IMR-90 (cell line): ENCODE results near the gene MAP3K5. TPM values are rescaled to one million over a fixed set of nuclear protein-coding genes. Genes with fewer than 3 reads are reported as not detected.

ENCODE experiments used
- ATAC-seq: fragments of 200-7000 bp; cut with Tn5 transposase; 2 replicates; pipeline ENCODE4 v1.9.1; 2020; ENCODE audit warnings: low read depth, mild to moderate bottlenecking, moderate library complexity
- BruUV-seq: library from RNA; stranded (reverse); fragments of 400-500 nt; replicated peaks from 2 replicates; lab custom pipeline; 2021; lab: Mats Ljungman, UMichigan
- CTCF ChIA-PET: fragments of 300-600 bp; formaldehyde crosslinking; extraction: SDS; loops from one replicate; lab custom pipeline; 2021; ENCODE audit warnings: antibody characterized with exemption; lab: Yijun Ruan, JAX
- POLR2A ChIA-PET: fragments of 300-600 bp; sonication (Branson Sonifier 250); formaldehyde crosslinking; loops from one replicate; lab custom pipeline; 2022; ENCODE audit warnings: antibody characterized with exemption; ENCODE audit not compliant: unreplicated experiment; lab: Charles Lee
- DNase-seq: peaks from one replicate; pipeline ENCODE4 v3.0.0; 2013
- H2AFZ ChIP-seq: replicated peaks from 2 replicates; pipeline ENCODE3; 2013; ENCODE audit warnings: low read length, mild to moderate bottlenecking; ENCODE audit not compliant: poor library complexity
- H2AK5ac ChIP-seq: 2 replicates; pipeline ENCODE4 v1.6.1; 2013; ENCODE audit warnings: low read depth, low read length, inconsistent platforms
- H2AK9ac ChIP-seq: replicated peaks from 2 replicates; pipeline ENCODE3; 2013; ENCODE audit warnings: mild to moderate bottlenecking, low read depth, low read length, moderate library complexity; ENCODE audit not compliant: poor library complexity
- H2BK120ac ChIP-seq: 2 replicates; pipeline ENCODE4 v1.6.1; 2013; ENCODE audit warnings: low read depth, low read length, inconsistent platforms
- H2BK15ac ChIP-seq: 3 replicates; pipeline ENCODE4 v1.6.1; 2013; ENCODE audit warnings: low read depth, low read length, inconsistent platforms
- H2BK20ac ChIP-seq: 2 replicates; pipeline ENCODE4 v1.6.1; 2013; ENCODE audit warnings: low read depth, mild to moderate bottlenecking, inconsistent platforms, low read length, moderate library complexity
- H2BK5ac ChIP-seq: 2 replicates; pipeline ENCODE4 v1.6.1; 2013; ENCODE audit warnings: mild to moderate bottlenecking, low read depth, low read length, inconsistent platforms; ENCODE audit not compliant: poor library complexity, severe bottlenecking
- H3K14ac ChIP-seq: replicated peaks from 2 replicates; pipeline ENCODE4 v1.6.1; 2013; ENCODE audit warnings: low read depth, low read length, inconsistent platforms
- H3K18ac ChIP-seq: 2 replicates; pipeline ENCODE4 v1.6.1; 2013; ENCODE audit warnings: low read depth, low read length, control low read depth
- H3K23ac ChIP-seq: 2 replicates; pipeline ENCODE4 v1.6.1; 2013; ENCODE audit warnings: low read depth, low read length, inconsistent platforms
- H3K27ac ChIP-seq: 2 replicates; pipeline ENCODE4 v1.5.1; 2013; ENCODE audit warnings: mild to moderate bottlenecking, control low read depth, low read length; ENCODE audit not compliant: insufficient read depth
- H3K27me3 ChIP-seq: 2 replicates; pipeline ENCODE4 v1.6.1; 2013; ENCODE audit warnings: low read length; ENCODE audit not compliant: control insufficient read depth, insufficient read depth
- H3K36me3 ChIP-seq: 2 replicates; pipeline ENCODE4 v1.6.1; 2013; ENCODE audit warnings: low read length, mixed read lengths; ENCODE audit not compliant: control insufficient read depth, insufficient read depth
- H3K4ac ChIP-seq: 2 replicates; pipeline ENCODE4 v1.6.1; 2013; ENCODE audit warnings: low read depth, low read length, inconsistent platforms
- H3K4me1 ChIP-seq: 2 replicates; pipeline ENCODE4 v1.6.1; 2013; ENCODE audit warnings: low read length, mixed read lengths; ENCODE audit not compliant: control insufficient read depth, insufficient read depth
- H3K4me2 ChIP-seq: 2 replicates; pipeline ENCODE4 v1.6.1; 2013; ENCODE audit warnings: low read depth, mild to moderate bottlenecking, control low read depth, low read length, moderate library complexity
- H3K4me3 ChIP-seq: 2 replicates; pipeline ENCODE4 v1.5.1; 2013; ENCODE audit warnings: low read depth, mild to moderate bottlenecking, control low read depth, low read length, moderate library complexity; ENCODE audit not compliant: insufficient read depth
- H3K56ac ChIP-seq: 2 replicates; pipeline ENCODE4 v1.6.1; 2013; ENCODE audit warnings: low read length, inconsistent platforms; ENCODE audit not compliant: insufficient read depth; ENCODE audit errors: extremely low read depth
- H3K79me1 ChIP-seq, 2 experiments: 2 replicates each; pipeline ENCODE4 v1.6.1; 2013; ENCODE audit warnings: low read length in 2 of 2, inconsistent platforms in 1 of 2, low read depth in 1 of 2
- H3K9ac ChIP-seq: 2 replicates; pipeline ENCODE4 v1.6.1; 2013; ENCODE audit warnings: low read depth, low read length, control low read depth
- H3K9me1 ChIP-seq: 2 replicates; pipeline ENCODE4 v1.6.1; 2013; ENCODE audit warnings: low read length, inconsistent platforms; ENCODE audit not compliant: insufficient read depth
- H3K9me3 ChIP-seq: 2 replicates; pipeline ENCODE4 v1.6.1; 2013; ENCODE audit warnings: low read length; ENCODE audit not compliant: control insufficient read depth, insufficient read depth
- H4K20me1 ChIP-seq: 2 replicates; pipeline ENCODE4 v1.6.1; 2013; ENCODE audit warnings: low read length, inconsistent platforms; ENCODE audit not compliant: insufficient read depth
- H4K5ac ChIP-seq: 2 replicates; pipeline ENCODE4 v1.6.1; 2013; ENCODE audit warnings: mild to moderate bottlenecking, low read depth, low read length, control low read depth
- H4K8ac ChIP-seq, 2 experiments: 2 replicates each; pipeline ENCODE4 v1.6.1; 2013; ENCODE audit warnings: low read depth in 2 of 2, low read length in 2 of 2, control low read depth in 1 of 2, inconsistent platforms in 1 of 2
- H4K91ac ChIP-seq: 2 replicates; pipeline ENCODE4 v1.6.1; 2013; ENCODE audit warnings: low read depth, low read length, inconsistent platforms; ENCODE audit not compliant: insufficient read depth
- CEBPB ChIP-seq: IDR thresholded peaks from 2 replicates; pipeline ENCODE4 v1.6.1; 2012; ENCODE audit warnings: low read depth, low read length, improper control_type of control experiment
- FOS ChIP-seq: fragments of 150-350 bp; IDR thresholded peaks from 2 replicates; pipeline ENCODE4 v1.6.1; 2016; ENCODE audit warnings: low read depth, low read length
- MAFK ChIP-seq: IDR thresholded peaks from 2 replicates; pipeline ENCODE4 v1.6.1; 2012; ENCODE audit warnings: low read depth, low read length, improper control_type of control experiment
- MXI1 ChIP-seq: IDR thresholded peaks from 2 replicates; pipeline ENCODE4 v1.6.1; 2012; ENCODE audit warnings: low read depth, mild to moderate bottlenecking, low read length, moderate library complexity, borderline replicate concordance
- NFE2L2 ChIP-seq: fragments of 150-350 bp; IDR thresholded peaks from 2 replicates; pipeline ENCODE4 v1.6.1; 2016; ENCODE audit warnings: low read depth, mild to moderate bottlenecking, low read length
- RAD21 ChIP-seq: IDR thresholded peaks from 2 replicates; pipeline ENCODE4 v1.6.1; 2012; ENCODE audit warnings: low read length, improper control_type of control experiment
- RCOR1 ChIP-seq: IDR thresholded peaks from 2 replicates; pipeline ENCODE4 v1.6.1; 2012; ENCODE audit warnings: mild to moderate bottlenecking, low read length, improper control_type of control experiment; ENCODE audit not compliant: insufficient replicate concordance
- RFX5 ChIP-seq: IDR thresholded peaks from 2 replicates; pipeline ENCODE4 v1.8.0; 2012; ENCODE audit warnings: low read depth, mild to moderate bottlenecking, low read length, moderate library complexity
- WGBS, 2 experiments: methylation state at CpG; one replicate each; pipeline versions ENCODE4 v1.1.5 to v1.1.7; 2013; ENCODE audit warnings: missing lambda C conversion rate in 2 of 2; ENCODE audit not compliant: insufficient read length in 1 of 2; ENCODE audit errors: extremely low coverage in 2 of 2; 5-methylcytosine and 5-hydroxymethylcytosine counted together
- dilution Hi-C: fragments of 300-500 bp; cut with HindIII; formaldehyde crosslinking; loops from one replicate; pipeline ENCODE4 v1.14.3; 2018; ENCODE audit warnings: low sequenced_read_pairs; ENCODE audit not compliant: unreplicated experiment
- in situ Hi-C: fragments of 300-500 bp; cut with MboI; formaldehyde crosslinking; loops from 3 replicates; pipeline ENCODE4 v1.14.3; 2019; ENCODE audit warnings: low sequenced_read_pairs, inconsistent platforms, mixed read lengths
- intact Hi-C: fragments of 100-400 bp; cut with micrococcal nuclease; formaldehyde crosslinking; loops from 2 replicates; pipeline ENCODE4 v1.10.0; 2022
- polyA plus RNA-seq, 3 experiments: library from polyadenylated mRNA; depleted of rRNA; stranded (reverse); fragments of >200 nt; gene quantifications; 2 replicates each; pipeline ENCODE4 v1.2.3, GENCODE V29; 2012; ENCODE audit warnings: low replicate concordance in 1 of 3
- total RNA-seq: library from RNA; depleted of rRNA; stranded (reverse); fragments of >200 nt; gene quantifications from 2 replicates; pipeline ENCODE4 v1.2.3, GENCODE V29; 2012
- TF ChIP-seq, protein P1 (sequence below): conservative IDR thresholded peaks from 2 replicates; pipeline ENCODE4 v1.5.1; 2012; ENCODE audit warnings: mild to moderate bottlenecking, low read depth, low read length, improper control_type of control experiment
- TF ChIP-seq, protein P2 (sequence below): fragments of 150-350 bp; IDR thresholded peaks from 2 replicates; pipeline ENCODE4 v1.6.1; 2017; ENCODE audit warnings: mild to moderate bottlenecking, antibody characterized with exemption, low read length, low read depth
- TF ChIP-seq, protein P3 (sequence below): fragments of 150-350 bp; IDR thresholded peaks from 2 replicates; pipeline ENCODE4 v1.6.1; 2016; ENCODE audit warnings: low read depth, mild to moderate bottlenecking, low read length, moderate library complexity, borderline replicate concordance

The MAP3K5 gene
- total and polyA plus RNA-seq, 2 of the 4 experiments (the other 2 are of a cell fraction) = 5.4 to 17.6 TPM

DNA sequence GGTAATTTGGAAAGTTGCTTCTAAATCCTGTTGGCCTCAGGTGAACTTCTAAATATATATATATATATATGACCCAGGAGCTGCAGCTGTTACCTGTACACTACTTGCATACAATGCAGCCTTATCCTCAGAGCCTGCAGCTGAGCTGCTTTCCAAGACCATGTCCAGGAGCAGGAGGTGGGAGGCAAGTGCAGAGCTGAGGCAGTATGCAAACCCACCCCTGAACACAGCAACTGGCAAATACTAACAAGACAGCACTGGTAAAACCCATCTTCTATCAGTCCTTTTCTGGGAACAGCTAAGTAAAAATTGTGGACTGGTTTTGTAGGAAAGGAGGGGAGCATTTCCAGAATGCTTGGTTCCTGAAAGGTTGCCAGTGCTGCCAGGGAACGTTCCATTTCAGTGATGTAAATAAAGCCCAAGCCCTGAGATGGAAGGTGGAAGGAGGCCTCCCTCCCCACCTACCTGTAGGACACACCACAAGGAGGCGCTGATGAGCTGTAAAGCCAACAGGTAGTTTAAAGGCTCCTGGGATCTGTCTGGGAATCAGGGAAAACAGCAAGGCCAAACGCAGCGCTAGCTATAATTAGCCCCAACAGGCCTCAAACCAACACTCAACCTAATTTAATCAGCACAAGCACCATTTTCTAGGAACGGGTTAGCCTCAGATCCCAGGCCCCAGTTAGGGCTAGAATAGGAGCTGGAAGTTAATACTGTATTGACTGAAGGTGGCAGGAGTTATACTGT, 148.3 kb downstream of the MAP3K5 start (continued):
- no peak for TF ChIP-seq RCOR1
- TF ChIP-seq CEBPB = no peak
- TF ChIP-seq MAFK = no peak

DNA sequence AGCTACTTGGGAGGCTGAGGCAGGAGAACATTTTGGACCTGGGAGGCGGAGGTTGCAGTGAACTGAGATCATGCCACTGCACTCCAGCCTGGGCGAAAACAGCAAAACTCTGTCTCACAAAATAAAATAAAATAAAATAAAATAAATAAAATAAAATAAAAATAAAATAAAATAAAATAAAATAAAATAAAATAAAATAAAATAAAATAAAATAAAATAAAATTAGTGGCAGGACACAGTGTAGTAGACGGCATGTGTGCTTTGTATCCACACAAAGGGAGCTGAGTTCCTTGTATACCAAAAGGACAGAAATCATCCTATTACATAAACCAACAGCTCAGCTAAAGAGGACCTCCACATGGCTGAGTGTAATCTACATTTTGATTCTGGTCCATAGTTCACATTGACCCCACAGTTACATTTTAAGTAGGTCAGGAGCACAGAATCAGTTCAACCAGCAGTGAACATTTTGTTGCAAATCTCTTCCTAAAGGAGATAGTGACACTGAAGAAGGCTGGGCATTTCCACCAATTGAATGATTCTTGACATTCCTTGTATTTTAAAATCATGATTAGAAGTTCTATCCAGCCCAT, 150.3 kb downstream of the MAP3K5 start:
- ChIA-PET POLR2A (no interaction called here), CTCF (interaction anchor here (1.5 to 4.6 kb wide), 3 partner anchors 150 to 152 kb away, joined by 3 to 41 read pairs (median 12); partner anchors contain the start of gene MAP3K5)
- no peak overlapping the region for H4K5ac ChIP-seq
- no peak overlapping the region for H3K23ac ChIP-seq
- no peak overlapping the region for H2BK120ac ChIP-seq
- H2AK5ac ChIP-seq = peak overlapping the region; percentile 48; the same call in 1 of the 2 replicates
- no peak overlapping the region for H3K4me2 ChIP-seq
- no peak overlapping the region for H3K9ac ChIP-seq
- ATAC-seq (no peak), DNase-seq (no peak)
- peaks cover 8% of the 10 kb centered on the region for H3K9me1 ChIP-seq
- in situ Hi-C loops (no loop called here), intact Hi-C loops (no loop called here), dilution Hi-C loops (no loop called here)
- no peak overlapping the region for H3K27ac ChIP-seq
- H3K4ac ChIP-seq = peak overlapping the region; percentile 10; the same call in 1 of the 2 replicates
- H3K56ac ChIP-seq = no peak overlapping the region
- no TSS peak for BruUV-seq
- no peaks in the 10 kb centered on the region for H3K27me3 ChIP-seq
- peak overlapping the region; percentile 17 for H2BK5ac ChIP-seq
- peak overlapping the region; percentile 20; the same call in 1 of the 3 replicates for H2BK15ac ChIP-seq
- no peak overlapping the region for H4K91ac ChIP-seq
- peaks cover 4% of the 10 kb centered on the region for H3K36me3 ChIP-seq
- H4K20me1 ChIP-seq = no peaks in the 10 kb centered on the region
- no CpG with 5 or more reads among the region's 3 CpGs for WGBS, 2 experiments
- 0 out of 4 replicates have a peak overlapping the region, but pooled peaks of 1 of the 2 experiments have one; percentile 6 for H4K8ac ChIP-seq
- H3K14ac ChIP-seq = no peak overlapping the region
- H2BK20ac ChIP-seq = 0 out of 2 replicates have a peak overlapping the region, but pooled peaks have one; percentile 10
- H3K4me1 ChIP-seq = peaks cover 7% of the 10 kb centered on the region
- no peak overlapping the region for H2AFZ ChIP-seq
- H3K9me3 ChIP-seq = no peaks in the 10 kb centered on the region
- H3K79me1 ChIP-seq = peaks cover 7 to 26% of the 10 kb centered on the region in 2 experiments; a peak in 3 of 4 replicates
- H3K18ac ChIP-seq = no peak overlapping the region
- no peak overlapping the region for H2AK9ac ChIP-seq
- H3K4me3 ChIP-seq = no peak overlapping the region
- TF ChIP-seq RCOR1 = no peak
- TF ChIP-seq RAD21 = no peak
- TF ChIP-seq, protein P1, sequence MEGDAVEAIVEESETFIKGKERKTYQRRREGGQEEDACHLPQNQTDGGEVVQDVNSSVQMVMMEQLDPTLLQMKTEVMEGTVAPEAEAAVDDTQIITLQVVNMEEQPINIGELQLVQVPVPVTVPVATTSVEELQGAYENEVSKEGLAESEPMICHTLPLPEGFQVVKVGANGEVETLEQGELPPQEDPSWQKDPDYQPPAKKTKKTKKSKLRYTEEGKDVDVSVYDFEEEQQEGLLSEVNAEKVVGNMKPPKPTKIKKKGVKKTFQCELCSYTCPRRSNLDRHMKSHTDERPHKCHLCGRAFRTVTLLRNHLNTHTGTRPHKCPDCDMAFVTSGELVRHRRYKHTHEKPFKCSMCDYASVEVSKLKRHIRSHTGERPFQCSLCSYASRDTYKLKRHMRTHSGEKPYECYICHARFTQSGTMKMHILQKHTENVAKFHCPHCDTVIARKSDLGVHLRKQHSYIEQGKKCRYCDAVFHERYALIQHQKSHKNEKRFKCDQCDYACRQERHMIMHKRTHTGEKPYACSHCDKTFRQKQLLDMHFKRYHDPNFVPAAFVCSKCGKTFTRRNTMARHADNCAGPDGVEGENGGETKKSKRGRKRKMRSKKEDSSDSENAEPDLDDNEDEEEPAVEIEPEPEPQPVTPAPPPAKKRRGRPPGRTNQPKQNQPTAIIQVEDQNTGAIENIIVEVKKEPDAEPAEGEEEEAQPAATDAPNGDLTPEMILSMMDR = no peak
- TF ChIP-seq MAFK = no peak
- no peak for TF ChIP-seq RFX5
- TF ChIP-seq, protein P2, sequence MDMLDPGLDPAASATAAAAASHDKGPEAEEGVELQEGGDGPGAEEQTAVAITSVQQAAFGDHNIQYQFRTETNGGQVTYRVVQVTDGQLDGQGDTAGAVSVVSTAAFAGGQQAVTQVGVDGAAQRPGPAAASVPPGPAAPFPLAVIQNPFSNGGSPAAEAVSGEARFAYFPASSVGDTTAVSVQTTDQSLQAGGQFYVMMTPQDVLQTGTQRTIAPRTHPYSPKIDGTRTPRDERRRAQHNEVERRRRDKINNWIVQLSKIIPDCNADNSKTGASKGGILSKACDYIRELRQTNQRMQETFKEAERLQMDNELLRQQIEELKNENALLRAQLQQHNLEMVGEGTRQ = no peak
- TF ChIP-seq MXI1 = no peak
- TF ChIP-seq FOS = no peak
- no peak for TF ChIP-seq NFE2L2
- TF ChIP-seq, protein P3, sequence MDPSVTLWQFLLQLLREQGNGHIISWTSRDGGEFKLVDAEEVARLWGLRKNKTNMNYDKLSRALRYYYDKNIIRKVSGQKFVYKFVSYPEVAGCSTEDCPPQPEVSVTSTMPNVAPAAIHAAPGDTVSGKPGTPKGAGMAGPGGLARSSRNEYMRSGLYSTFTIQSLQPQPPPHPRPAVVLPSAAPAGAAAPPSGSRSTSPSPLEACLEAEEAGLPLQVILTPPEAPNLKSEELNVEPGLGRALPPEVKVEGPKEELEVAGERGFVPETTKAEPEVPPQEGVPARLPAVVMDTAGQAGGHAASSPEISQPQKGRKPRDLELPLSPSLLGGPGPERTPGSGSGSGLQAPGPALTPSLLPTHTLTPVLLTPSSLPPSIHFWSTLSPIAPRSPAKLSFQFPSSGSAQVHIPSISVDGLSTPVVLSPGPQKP = no peak
